Liver (tissue), 9 donors: ENCODE measurements around the gene TRIM45. TPM values are rescaled to one million over a fixed set of nuclear protein-coding genes. Genes with fewer than 3 reads are reported as not detected.

Experiments
- DNase-seq: peaks from one replicate; pipeline ENCODE4 v3.0.0-alpha.2; 2017; ENCODE audit warnings: low spot score
- H3K27ac ChIP-seq, 2 donors: one replicate each; pipeline ENCODE4 v1.7.0; 2013; ENCODE audit warnings: inconsistent platforms in 2 of 2, low read length in 2 of 2, control low read depth in 1 of 2, low read depth in 1 of 2, mild to moderate bottlenecking in 1 of 2
- H3K27me3 ChIP-seq, 4 donors: one replicate each; pipeline versions ENCODE4 v1.6.1 to v1.7.0; 2013; ENCODE audit warnings: low read length in 3 of 4, inconsistent platforms in 1 of 4, mild to moderate bottlenecking in 1 of 4, moderate library complexity in 1 of 4; ENCODE audit not compliant: control insufficient read depth in 4 of 4, insufficient read depth in 4 of 4
- H3K36me3 ChIP-seq, 4 donors: one replicate each; pipeline versions ENCODE4 v1.6.1 to v1.7.0; 2013; ENCODE audit warnings: low read length in 3 of 4, mild to moderate bottlenecking in 3 of 4, low read depth in 1 of 4, moderate library complexity in 1 of 4; ENCODE audit not compliant: control insufficient read depth in 4 of 4, insufficient read depth in 3 of 4
- H3K4me1 ChIP-seq, 4 donors: one replicate each; pipeline versions ENCODE4 v1.6.1 to v1.7.0; 2013; ENCODE audit warnings: low read length in 3 of 4, mild to moderate bottlenecking in 3 of 4, moderate library complexity in 1 of 4; ENCODE audit not compliant: control insufficient read depth in 4 of 4, insufficient read depth in 4 of 4
- H3K4me3 ChIP-seq, 3 donors: one replicate each; pipeline versions ENCODE4 v1.6.1 to v1.7.0; 2013; ENCODE audit warnings: low read length in 3 of 3, control low read depth in 1 of 3, low read depth in 1 of 3, mild to moderate bottlenecking in 1 of 3
- H3K9ac ChIP-seq, 2 donors: one replicate each; pipeline ENCODE4 v1.7.0; 2013; ENCODE audit warnings: low read length in 2 of 2, mild to moderate bottlenecking in 2 of 2, moderate library complexity in 2 of 2, control low read depth in 1 of 2, low read depth in 1 of 2
- H3K9me3 ChIP-seq, 4 donors: one replicate each; pipeline versions ENCODE4 v1.6.1 to v1.7.0; 2013; ENCODE audit warnings: low read length in 3 of 4; ENCODE audit not compliant: control insufficient read depth in 4 of 4
- EGR1 ChIP-seq, 2 donors: IDR thresholded peaks; 2 replicates each; pipeline ENCODE4 v1.6.1; 2016 to 2018; ENCODE audit warnings: antibody characterized with exemption in 2 of 2, low read depth in 2 of 2
- FOXA1 ChIP-seq: IDR thresholded peaks from 2 replicates; pipeline ENCODE4 v1.6.1; 2016; ENCODE audit warnings: antibody characterized with exemption
- FOXA2 ChIP-seq: IDR thresholded peaks from 2 replicates; pipeline ENCODE4 v1.6.1; 2016; ENCODE audit warnings: antibody characterized with exemption
- GABPA ChIP-seq, 2 donors: IDR thresholded peaks in 1 of 2; conservative IDR thresholded peaks in 1 of 2; 2 replicates each; pipeline ENCODE4 v1.6.1; 2016; ENCODE audit warnings: antibody characterized with exemption in 2 of 2, mild to moderate bottlenecking in 1 of 2, moderate library complexity in 1 of 2
- HNF4A ChIP-seq, 2 donors: conservative IDR thresholded peaks; 2 replicates each; pipeline ENCODE4 v1.6.1; 2016; ENCODE audit warnings: antibody characterized with exemption in 2 of 2, mild to moderate bottlenecking in 2 of 2
- HNF4G ChIP-seq: IDR thresholded peaks from 2 replicates; pipeline ENCODE4 v1.6.1; 2016; ENCODE audit warnings: antibody characterized with exemption
- JUND ChIP-seq, 2 donors: IDR thresholded peaks; 2 replicates each; pipeline ENCODE4 v1.6.1; 2016; ENCODE audit warnings: antibody characterized with exemption in 2 of 2
- MAX ChIP-seq: IDR thresholded peaks from 2 replicates; pipeline ENCODE4 v1.6.1; 2016; ENCODE audit warnings: antibody characterized with exemption
- NR2F2 ChIP-seq: IDR thresholded peaks from 2 replicates; pipeline ENCODE4 v1.6.1; 2016; ENCODE audit warnings: antibody characterized with exemption
- RAD21 ChIP-seq, 2 donors: IDR thresholded peaks; 2 replicates each; pipeline ENCODE4 v1.6.1; 2016; ENCODE audit warnings: antibody characterized with exemption in 2 of 2, mild to moderate bottlenecking in 2 of 2
- REST ChIP-seq: IDR thresholded peaks from 2 replicates; pipeline ENCODE4 v1.6.1; 2016; ENCODE audit warnings: antibody characterized with exemption, mild to moderate bottlenecking
- RXRA ChIP-seq, 2 donors: IDR thresholded peaks; 2 replicates each; pipeline ENCODE4 v1.6.1; 2017 to 2018; ENCODE audit warnings: antibody characterized with exemption in 2 of 2, mild to moderate bottlenecking in 1 of 2
- SP1 ChIP-seq: IDR thresholded peaks from 2 replicates; pipeline ENCODE4 v1.6.1; 2018; ENCODE audit warnings: antibody characterized with exemption, mild to moderate bottlenecking
- TAF1 ChIP-seq: conservative IDR thresholded peaks from 2 replicates; pipeline ENCODE4 v1.6.1; 2016; ENCODE audit warnings: antibody characterized with exemption, mild to moderate bottlenecking
- YY1 ChIP-seq: IDR thresholded peaks from 2 replicates; pipeline ENCODE4 v1.6.1; 2016; ENCODE audit warnings: antibody characterized with exemption, mild to moderate bottlenecking
- WGBS: extraction: QIAGEN DNeasy Blood & Tissue Kit; methylation state at CpG from one replicate; pipeline ENCODE4 v1.1.7; 2013; 5-methylcytosine and 5-hydroxymethylcytosine counted together
- polyA plus RNA-seq, 2 donors: library from polyadenylated mRNA; stranded (reverse) in 1 of 2; unstranded in 1 of 2; fragments of 200-250 nt in 1 of 2; fragments of >200 nt in 1 of 2; fragmentation: Nextera tagmentation in 1 of 2; extraction: Ambion mirVana in 1 of 2; gene quantifications; one replicate each; pipeline versions ENCODE4 v1.2.1 to v1.2.3, GENCODE V29; 2013 to 2015
- total RNA-seq, 2 donors: library from RNA; depleted of rRNA; stranded (reverse); fragments of >200 nt; gene quantifications; one replicate each; pipeline ENCODE4 v1.2.3, GENCODE V29; 2014
- TF ChIP-seq, protein P1 (sequence below): IDR thresholded peaks from 2 replicates; pipeline ENCODE4 v1.6.1; 2016; ENCODE audit warnings: antibody characterized with exemption
- TF ChIP-seq, protein P2 (sequence below): fragments of 150-350 bp; IDR thresholded peaks from 2 replicates; pipeline ENCODE4 v1.5.1; 2017; ENCODE audit warnings: improper control_type of control experiment, low read depth, low read length; ENCODE audit not compliant: missing input control
- TF ChIP-seq, protein P3 (sequence below): IDR thresholded peaks from 2 replicates; pipeline ENCODE4 v1.6.1; 2016; ENCODE audit warnings: antibody characterized with exemption
- donor health status: healthy.
- donor health status: healthy.
- donor health status: healthy.
- donor health status: healthy.
- donor health status: healthy.

The TRIM45 gene
- total and polyA plus RNA-seq, 4 donors = 0.28 to 1.5 (median 0.52) TPM

GRCh38 chr1:117084231-117084630, 37.3 kb downstream of the TRIM45 start:
- Histone ChIP-seq H3K4me3 (no peak overlapping the region), H3K4me1 (no peaks in the 10 kb centered on the region), H3K9ac (no peak overlapping the region), H3K36me3 (peaks cover 0 to 11% (median 3%) of the 10 kb centered on the region in 4 donors), H3K9me3 (no peaks in the 10 kb centered on the region), H3K27me3 (no peaks in the 10 kb centered on the region), H3K27ac (no peak overlapping the region)
- 82% methylated on average over 6 of the region's 6 CpGs for WGBS
- DNase-seq = no peak
- TF ChIP-seq REST (no peak), NR2F2 (no peak), FOXA1 (no peak)
- TF ChIP-seq, protein P1, sequence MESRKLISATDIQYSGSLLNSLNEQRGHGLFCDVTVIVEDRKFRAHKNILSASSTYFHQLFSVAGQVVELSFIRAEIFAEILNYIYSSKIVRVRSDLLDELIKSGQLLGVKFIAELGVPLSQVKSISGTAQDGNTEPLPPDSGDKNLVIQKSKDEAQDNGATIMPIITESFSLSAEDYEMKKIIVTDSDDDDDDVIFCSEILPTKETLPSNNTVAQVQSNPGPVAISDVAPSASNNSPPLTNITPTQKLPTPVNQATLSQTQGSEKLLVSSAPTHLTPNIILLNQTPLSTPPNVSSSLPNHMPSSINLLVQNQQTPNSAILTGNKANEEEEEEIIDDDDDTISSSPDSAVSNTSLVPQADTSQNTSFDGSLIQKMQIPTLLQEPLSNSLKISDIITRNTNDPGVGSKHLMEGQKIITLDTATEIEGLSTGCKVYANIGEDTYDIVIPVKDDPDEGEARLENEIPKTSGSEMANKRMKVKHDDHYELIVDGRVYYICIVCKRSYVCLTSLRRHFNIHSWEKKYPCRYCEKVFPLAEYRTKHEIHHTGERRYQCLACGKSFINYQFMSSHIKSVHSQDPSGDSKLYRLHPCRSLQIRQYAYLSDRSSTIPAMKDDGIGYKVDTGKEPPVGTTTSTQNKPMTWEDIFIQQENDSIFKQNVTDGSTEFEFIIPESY = no peak

DNA sequence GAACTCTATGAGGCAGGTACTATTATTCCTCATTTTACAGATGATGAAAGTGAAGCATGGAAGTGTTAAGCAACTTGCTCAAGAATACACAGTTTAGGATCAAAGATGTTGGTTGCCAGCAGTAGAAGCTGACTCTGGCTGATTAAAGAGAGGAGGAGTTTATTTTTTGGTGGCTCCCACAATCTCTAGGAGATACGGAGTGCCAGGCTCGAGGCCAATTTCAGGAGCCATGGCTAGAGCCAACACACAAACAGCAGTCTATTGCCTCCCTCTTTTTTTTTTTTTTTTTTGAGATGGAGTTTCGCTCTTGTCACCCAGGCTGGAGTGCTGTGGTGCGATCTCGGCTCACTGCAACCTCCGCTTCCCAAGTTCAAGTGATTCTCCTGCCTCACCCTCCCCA, 41.8 kb downstream of the TRIM45 start:
- Histone ChIP-seq H3K4me1 (no peaks in the 10 kb centered on the region), H3K9ac (no peak overlapping the region), H3K27ac (no peak overlapping the region), H3K4me3 (no peak overlapping the region), H3K9me3 (no peaks in the 10 kb centered on the region), H3K36me3 (peaks cover 5 to 31% (median 19%) of the 10 kb centered on the region in 4 donors), H3K27me3 (no peaks in the 10 kb centered on the region)
- WGBS = 97% methylated on average over 6 of the region's 6 CpGs
- DNase-seq = no peak
- TF ChIP-seq, protein P1 = no peak
- TF ChIP-seq MAX = no peak
- no peak for TF ChIP-seq NR2F2
- TF ChIP-seq TAF1 = no peak
- no peak for TF ChIP-seq RXRA (IDR thresholded peaks at IDR 0.05)
- TF ChIP-seq, protein P2, sequence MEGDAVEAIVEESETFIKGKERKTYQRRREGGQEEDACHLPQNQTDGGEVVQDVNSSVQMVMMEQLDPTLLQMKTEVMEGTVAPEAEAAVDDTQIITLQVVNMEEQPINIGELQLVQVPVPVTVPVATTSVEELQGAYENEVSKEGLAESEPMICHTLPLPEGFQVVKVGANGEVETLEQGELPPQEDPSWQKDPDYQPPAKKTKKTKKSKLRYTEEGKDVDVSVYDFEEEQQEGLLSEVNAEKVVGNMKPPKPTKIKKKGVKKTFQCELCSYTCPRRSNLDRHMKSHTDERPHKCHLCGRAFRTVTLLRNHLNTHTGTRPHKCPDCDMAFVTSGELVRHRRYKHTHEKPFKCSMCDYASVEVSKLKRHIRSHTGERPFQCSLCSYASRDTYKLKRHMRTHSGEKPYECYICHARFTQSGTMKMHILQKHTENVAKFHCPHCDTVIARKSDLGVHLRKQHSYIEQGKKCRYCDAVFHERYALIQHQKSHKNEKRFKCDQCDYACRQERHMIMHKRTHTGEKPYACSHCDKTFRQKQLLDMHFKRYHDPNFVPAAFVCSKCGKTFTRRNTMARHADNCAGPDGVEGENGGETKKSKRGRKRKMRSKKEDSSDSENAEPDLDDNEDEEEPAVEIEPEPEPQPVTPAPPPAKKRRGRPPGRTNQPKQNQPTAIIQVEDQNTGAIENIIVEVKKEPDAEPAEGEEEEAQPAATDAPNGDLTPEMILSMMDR = no peak
- no peak for TF ChIP-seq FOXA1
- no peak for TF ChIP-seq HNF4A (conservative IDR thresholded peaks at IDR 0.05)
- TF ChIP-seq REST = no peak
- TF ChIP-seq EGR1 (IDR thresholded peaks at IDR 0.05; ENCODE audit: low read depth in 2 of 2) = no peak
- no peak for TF ChIP-seq SP1
- no peak for TF ChIP-seq GABPA (IDR thresholded peaks at IDR 0.05 in 1 of 2, conservative IDR thresholded peaks at IDR 0.05 in 1 of 2)
- no peak for TF ChIP-seq FOXA2
- no peak for TF ChIP-seq HNF4G
- no peak for TF ChIP-seq YY1
- TF ChIP-seq, protein P3, sequence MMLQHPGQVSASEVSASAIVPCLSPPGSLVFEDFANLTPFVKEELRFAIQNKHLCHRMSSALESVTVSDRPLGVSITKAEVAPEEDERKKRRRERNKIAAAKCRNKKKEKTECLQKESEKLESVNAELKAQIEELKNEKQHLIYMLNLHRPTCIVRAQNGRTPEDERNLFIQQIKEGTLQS = no peak
- TF ChIP-seq JUND (IDR thresholded peaks at IDR 0.05) = no peak
- no peak for TF ChIP-seq RAD21 (IDR thresholded peaks at IDR 0.05)
